ENCODE measurements around the gene RPS25. TPM values are rescaled to one million over a fixed set of nuclear protein-coding genes. Genes with fewer than 3 reads are reported as not detected.

The RPS25 gene
- polyA plus RNA-seq, 1 of the 3 experiments (the other 2 are of a cell fraction), result 2,688 TPM

- peaks cover 48% of the 10 kb centered on the region for H3F3A ChIP-seq (replicated peaks; ENCODE audit: insufficient read depth)
- H3K4me2 ChIP-seq, result no peak overlapping the region
- POLR2A ChIA-PET, result interaction anchor here (1.2 kb wide), 1 partner anchor 11 kb away, joined by 4 read pairs; no protein-coding TSS in a partner anchor
- H3K4me3 ChIP-seq (ENCODE audit: low read depth in 2 of 2, low read length in 1 of 2), result no peak overlapping the region
- peaks cover 53% of the 10 kb centered on the region for H3K79me2 ChIP-seq (ENCODE audit: insufficient read depth)
- WGBS (ENCODE audit: low lambda C conversion rate), result 97% methylated on average over 17 of the region's 17 CpGs
- H3K4me1 ChIP-seq (ENCODE audit: control insufficient read depth in 1 of 2, insufficient read depth in 2 of 2, low read depth in 1 of 2, low read length in 1 of 2), result peaks cover 12 to 13% of the 10 kb centered on the region in 2 experiments; a peak in 3 of 4 replicates
- H2AFZ ChIP-seq (ENCODE audit: low read depth), result no peak overlapping the region
- no peaks in the 10 kb centered on the region for H3K9me3 ChIP-seq
- H3K9me2 ChIP-seq, result no peaks in the 10 kb centered on the region
- no peak for DNase-seq
- H3K9ac ChIP-seq, result no peak overlapping the region
- no peaks in the 10 kb centered on the region for H3K27me3 ChIP-seq (ENCODE audit: insufficient read depth)
- H4K20me1 ChIP-seq (ENCODE audit: insufficient read depth), result peaks cover 11% of the 10 kb centered on the region
- peaks cover 50 to 52% of the 10 kb centered on the region in 2 experiments for H3K36me3 ChIP-seq (replicated peaks in 1 of 2; ENCODE audit: control insufficient read depth in 1 of 2, insufficient read depth in 2 of 2, low read length in 1 of 2)
- TF ChIP-seq NFIC (IDR thresholded peaks at IDR 0.05; ENCODE audit: borderline replicate concordance) (no peak), POLR2AphosphoS5 (IDR thresholded peaks at IDR 0.05; ENCODE audit: low read depth, low read length) (peak; percentile 5; the same call in 1 of the 2 replicates), RFX5 (IDR thresholded peaks at IDR 0.05; ENCODE audit: low read length) (no peak), RAD21 (IDR thresholded peaks at IDR 0.05; ENCODE audit: low read length) (no peak), EZH2phosphoT487 (IDR thresholded peaks at IDR 0.05; ENCODE audit: borderline replicate concordance, low read depth) (no peak)
- TF ChIP-seq, protein P1, sequence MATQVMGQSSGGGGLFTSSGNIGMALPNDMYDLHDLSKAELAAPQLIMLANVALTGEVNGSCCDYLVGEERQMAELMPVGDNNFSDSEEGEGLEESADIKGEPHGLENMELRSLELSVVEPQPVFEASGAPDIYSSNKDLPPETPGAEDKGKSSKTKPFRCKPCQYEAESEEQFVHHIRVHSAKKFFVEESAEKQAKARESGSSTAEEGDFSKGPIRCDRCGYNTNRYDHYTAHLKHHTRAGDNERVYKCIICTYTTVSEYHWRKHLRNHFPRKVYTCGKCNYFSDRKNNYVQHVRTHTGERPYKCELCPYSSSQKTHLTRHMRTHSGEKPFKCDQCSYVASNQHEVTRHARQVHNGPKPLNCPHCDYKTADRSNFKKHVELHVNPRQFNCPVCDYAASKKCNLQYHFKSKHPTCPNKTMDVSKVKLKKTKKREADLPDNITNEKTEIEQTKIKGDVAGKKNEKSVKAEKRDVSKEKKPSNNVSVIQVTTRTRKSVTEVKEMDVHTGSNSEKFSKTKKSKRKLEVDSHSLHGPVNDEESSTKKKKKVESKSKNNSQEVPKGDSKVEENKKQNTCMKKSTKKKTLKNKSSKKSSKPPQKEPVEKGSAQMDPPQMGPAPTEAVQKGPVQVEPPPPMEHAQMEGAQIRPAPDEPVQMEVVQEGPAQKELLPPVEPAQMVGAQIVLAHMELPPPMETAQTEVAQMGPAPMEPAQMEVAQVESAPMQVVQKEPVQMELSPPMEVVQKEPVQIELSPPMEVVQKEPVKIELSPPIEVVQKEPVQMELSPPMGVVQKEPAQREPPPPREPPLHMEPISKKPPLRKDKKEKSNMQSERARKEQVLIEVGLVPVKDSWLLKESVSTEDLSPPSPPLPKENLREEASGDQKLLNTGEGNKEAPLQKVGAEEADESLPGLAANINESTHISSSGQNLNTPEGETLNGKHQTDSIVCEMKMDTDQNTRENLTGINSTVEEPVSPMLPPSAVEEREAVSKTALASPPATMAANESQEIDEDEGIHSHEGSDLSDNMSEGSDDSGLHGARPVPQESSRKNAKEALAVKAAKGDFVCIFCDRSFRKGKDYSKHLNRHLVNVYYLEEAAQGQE (IDR thresholded peaks at IDR 0.05; ENCODE audit: low read depth, low read length), result no peak
- CTCF ChIA-PET, result interaction anchor here (2.0 to 3.9 kb wide), 3 partner anchors 10 to 17 kb away, joined by 4 to 13 read pairs (median 5); partner anchors contain the start of gene CENATAC
- H3K27ac ChIP-seq (ENCODE audit: low read depth in 2 of 2, low read length in 1 of 2), result no peak overlapping the region; a peak in 1 of 4 replicates
Observed at GRCh38 chr11:119014209-119014924, 3.8 kb downstream of the RPS25 start.

GRCh38 chr11:119012629-119013170, 5.4 kb downstream of the RPS25 start:
- Histone ChIP-seq H3K4me3 (ENCODE audit: low read depth in 2 of 2, low read length in 1 of 2) (no peak overlapping the region), H3K27me3 (ENCODE audit: insufficient read depth) (no peaks in the 10 kb centered on the region), H3K9me3 (no peaks in the 10 kb centered on the region), H4K20me1 (ENCODE audit: insufficient read depth) (peaks cover 11% of the 10 kb centered on the region), H3K9ac (no peak overlapping the region), H3K36me3 (replicated peaks in 1 of 2; ENCODE audit: control insufficient read depth in 1 of 2, insufficient read depth in 2 of 2, low read length in 1 of 2) (peaks cover 52 to 53% of the 10 kb centered on the region in 2 experiments), H2AFZ (ENCODE audit: low read depth) (no peak overlapping the region), H3K4me1 (ENCODE audit: control insufficient read depth in 1 of 2, insufficient read depth in 2 of 2, low read depth in 1 of 2, low read length in 1 of 2) (peaks cover 12 to 13% of the 10 kb centered on the region in 2 experiments; a peak in 3 of 4 replicates), H3K9me2 (no peaks in the 10 kb centered on the region), H3K79me2 (ENCODE audit: insufficient read depth) (peaks cover 41% of the 10 kb centered on the region), H3K27ac (ENCODE audit: low read depth in 2 of 2, low read length in 1 of 2) (no peak overlapping the region; a peak in 1 of 4 replicates), H3K4me2 (no peak overlapping the region), H3F3A (replicated peaks; ENCODE audit: insufficient read depth) (peaks cover 49% of the 10 kb centered on the region)
- 83% methylated on average over 3 of the region's 3 CpGs for WGBS (ENCODE audit: low lambda C conversion rate)
- CTCF ChIA-PET, result interaction anchor here (0.8 to 2.0 kb wide), 2 partner anchors 8 to 15 kb away, joined by 3 to 4 read pairs; partner anchors contain the start of gene CENATAC
- POLR2A ChIA-PET, result interaction anchor here (0.9 to 1.5 kb wide), 2 partner anchors 10 to 11 kb away, joined by 3 to 4 read pairs; no protein-coding TSS in a partner anchor
- no peak for TF ChIP-seq TEAD4 (IDR thresholded peaks at IDR 0.05; ENCODE audit: borderline replicate concordance, insufficient read depth)
- TF ChIP-seq POLR2AphosphoS5 (IDR thresholded peaks at IDR 0.05; ENCODE audit: low read depth, low read length), result peak; percentile 37
- no peak for DNase-seq

All from SK-N-SH (cell line).